Mesenchymal stem cell (in vitro differentiated cells and primary cell): ENCODE measurements around the gene IL1RAPL1.
A peak's percentile ranks its signal among the peaks of the same experiment; 100 is the strongest.

Experiments used
- DNase-seq: peaks from one replicate; pipeline ENCODE4 v3.0.0-alpha.2; 2013
- H2AFZ ChIP-seq: one replicate; pipeline ENCODE4 v1.6.1; 2013; ENCODE audit warnings: low read depth, mild to moderate bottlenecking, control low read depth, inconsistent platforms, low read length, moderate library complexity
- H2AK5ac ChIP-seq: 2 replicates; pipeline ENCODE4 v1.6.1; 2013; ENCODE audit warnings: low read length, moderate library complexity, mild to moderate bottlenecking, inconsistent platforms; ENCODE audit not compliant: severe bottlenecking
- H2BK120ac ChIP-seq: one replicate; pipeline ENCODE4 v1.6.1; 2013; ENCODE audit warnings: low read depth, mild to moderate bottlenecking, inconsistent platforms, low read length, moderate library complexity
- H2BK12ac ChIP-seq, 2 experiments: one replicate each; pipeline ENCODE4 v1.6.1; 2013; ENCODE audit warnings: inconsistent platforms in 2 of 2, low read length in 2 of 2, mild to moderate bottlenecking in 2 of 2, moderate library complexity in 2 of 2, control low read depth in 1 of 2
- H2BK15ac ChIP-seq: one replicate; pipeline ENCODE4 v1.6.1; 2013; ENCODE audit warnings: mild to moderate bottlenecking, low read depth, inconsistent platforms; ENCODE audit not compliant: poor library complexity, severe bottlenecking
- H2BK5ac ChIP-seq: 2 replicates; pipeline ENCODE4 v1.6.1; 2013; ENCODE audit warnings: low read depth, mild to moderate bottlenecking, low read length, control low read depth, inconsistent platforms; ENCODE audit not compliant: poor library complexity, severe bottlenecking
- H3K14ac ChIP-seq, 2 experiments: one replicate each; pipeline ENCODE4 v1.6.1; 2013; ENCODE audit warnings: inconsistent platforms in 2 of 2, low read length in 2 of 2, control low read depth in 1 of 2, mild to moderate bottlenecking in 1 of 2, moderate library complexity in 1 of 2
- H3K18ac ChIP-seq, 2 experiments: one replicate each; pipeline ENCODE4 v1.6.1; 2013; ENCODE audit warnings: inconsistent platforms in 2 of 2, low read length in 2 of 2, control low read depth in 1 of 2, low read depth in 1 of 2, mild to moderate bottlenecking in 1 of 2
- H3K23ac ChIP-seq, 2 experiments: one replicate each; pipeline ENCODE4 v1.6.1; 2013; ENCODE audit warnings: inconsistent platforms in 2 of 2, low read length in 2 of 2, mild to moderate bottlenecking in 2 of 2, moderate library complexity in 2 of 2, control low read depth in 1 of 2
- H3K27ac ChIP-seq: 2 replicates; pipeline ENCODE4 v1.5.1; 2013; ENCODE audit warnings: mild to moderate bottlenecking, moderate library complexity, low read length, control low read depth, inconsistent platforms; ENCODE audit not compliant: poor library complexity, severe bottlenecking
- H3K27me3 ChIP-seq, 2 experiments: 2 replicates each; pipeline versions ENCODE4 v1.6.1 to v1.7.0; 2013; ENCODE audit warnings: low read length in 2 of 2, mild to moderate bottlenecking in 2 of 2, moderate library complexity in 2 of 2, control low read depth in 1 of 2, inconsistent platforms in 1 of 2; ENCODE audit not compliant: control insufficient read depth in 1 of 2, insufficient read depth in 1 of 2
- H3K36me3 ChIP-seq, 2 experiments: 2 replicates each; pipeline versions ENCODE4 v1.6.1 to v1.7.0; 2013; ENCODE audit warnings: low read length in 2 of 2, control low read depth in 1 of 2, inconsistent platforms in 1 of 2, low read depth in 1 of 2, mild to moderate bottlenecking in 1 of 2; ENCODE audit not compliant: insufficient read depth in 2 of 2, control insufficient read depth in 1 of 2
- H3K4ac ChIP-seq, 2 experiments: one replicate each; pipeline ENCODE4 v1.6.1; 2013; ENCODE audit warnings: inconsistent platforms in 2 of 2, low read length in 2 of 2, mild to moderate bottlenecking in 2 of 2, moderate library complexity in 2 of 2, control low read depth in 1 of 2, low read depth in 1 of 2
- H3K4me1 ChIP-seq: 2 replicates; pipeline ENCODE4 v1.6.1; 2013; ENCODE audit warnings: low read depth, low read length, control low read depth; ENCODE audit not compliant: control insufficient read depth, insufficient read depth
- H3K4me2 ChIP-seq: 2 replicates; pipeline ENCODE4 v1.6.1; 2013; ENCODE audit warnings: low read length, mild to moderate bottlenecking, inconsistent platforms; ENCODE audit not compliant: poor library complexity, severe bottlenecking
- H3K4me3 ChIP-seq, 2 experiments: 2 replicates each; pipeline versions ENCODE4 v1.5.1 to v1.7.0; 2013; ENCODE audit warnings: low read length in 2 of 2, mild to moderate bottlenecking in 2 of 2, control low read depth in 1 of 2, low read depth in 1 of 2; ENCODE audit not compliant: insufficient read depth in 1 of 2
- H3K79me1 ChIP-seq: replicated peaks from 2 replicates; pipeline ENCODE4 v1.6.1; 2013; ENCODE audit warnings: mild to moderate bottlenecking, control low read depth, low read length, inconsistent platforms; ENCODE audit not compliant: poor library complexity, severe bottlenecking
- H3K9ac ChIP-seq: 2 replicates; pipeline ENCODE4 v1.7.0; 2013; ENCODE audit warnings: mild to moderate bottlenecking, low read length, moderate library complexity
- H3K9me3 ChIP-seq: 2 replicates; pipeline ENCODE4 v1.7.0; 2013; ENCODE audit warnings: mild to moderate bottlenecking, low read length; ENCODE audit not compliant: control insufficient read depth
- H4K8ac ChIP-seq: one replicate; pipeline ENCODE4 v1.6.1; 2013; ENCODE audit warnings: inconsistent platforms, mild to moderate bottlenecking, low read length, moderate library complexity
- H4K91ac ChIP-seq: one replicate; pipeline ENCODE4 v1.6.1; 2013; ENCODE audit warnings: mild to moderate bottlenecking, low read length, inconsistent platforms
- WGBS: methylation state at CpG from one replicate; pipeline ENCODE4 v1.1.7; 2013; ENCODE audit warnings: mixed read lengths; 5-methylcytosine and 5-hydroxymethylcytosine counted together

Gene IL1RAPL1

DNA sequence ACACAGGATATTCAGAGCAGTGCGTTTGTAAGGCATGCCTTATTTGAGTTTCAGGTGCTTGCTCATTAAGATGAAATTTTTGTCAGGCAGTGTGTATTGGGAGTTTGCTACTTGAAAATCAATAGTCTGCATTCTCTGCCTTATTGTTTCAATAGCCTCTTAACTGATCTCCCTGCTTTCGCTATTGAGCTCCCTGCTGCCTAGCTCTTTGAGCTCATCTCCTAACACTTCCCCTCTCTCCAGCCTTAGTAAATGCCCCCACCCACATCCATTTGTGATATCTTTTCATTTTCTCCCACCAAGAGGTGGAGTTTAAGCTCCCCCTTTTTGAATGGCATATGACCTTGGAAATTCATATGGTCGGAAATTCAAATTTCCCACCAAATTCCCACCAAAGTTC is 256.6 kb downstream of the IL1RAPL1 start:
- H2BK15ac ChIP-seq: no peak overlapping the region
- H3K4ac ChIP-seq: no peak overlapping the region
- H3K14ac ChIP-seq: no peak overlapping the region
- 35% methylated on average over 2 of the region's 3 CpGs for WGBS
- H3K36me3 ChIP-seq: no peaks in the 10 kb centered on the region
- H4K8ac ChIP-seq: no peak overlapping the region
- no peak overlapping the region for H2BK12ac ChIP-seq
- no peak overlapping the region for H3K23ac ChIP-seq
- H2BK120ac ChIP-seq: no peak overlapping the region
- H3K27ac ChIP-seq: no peak overlapping the region
- no peaks in the 10 kb centered on the region for H3K9me3 ChIP-seq
- H3K4me1 ChIP-seq: no peaks in the 10 kb centered on the region
- H4K91ac ChIP-seq: no peak overlapping the region
- peaks cover 0 to 3% of the 10 kb centered on the region in 2 experiments for H3K27me3 ChIP-seq
- H3K4me3 ChIP-seq: no peak overlapping the region
- no peak overlapping the region for H3K9ac ChIP-seq
- no peak overlapping the region for H2AFZ ChIP-seq
- no peaks in the 10 kb centered on the region for H3K79me1 ChIP-seq
- no peak for DNase-seq
- H3K4me2 ChIP-seq: no peak overlapping the region
- no peak overlapping the region for H3K18ac ChIP-seq
- H2BK5ac ChIP-seq: no peak overlapping the region
- no peak overlapping the region for H2AK5ac ChIP-seq

DNA sequence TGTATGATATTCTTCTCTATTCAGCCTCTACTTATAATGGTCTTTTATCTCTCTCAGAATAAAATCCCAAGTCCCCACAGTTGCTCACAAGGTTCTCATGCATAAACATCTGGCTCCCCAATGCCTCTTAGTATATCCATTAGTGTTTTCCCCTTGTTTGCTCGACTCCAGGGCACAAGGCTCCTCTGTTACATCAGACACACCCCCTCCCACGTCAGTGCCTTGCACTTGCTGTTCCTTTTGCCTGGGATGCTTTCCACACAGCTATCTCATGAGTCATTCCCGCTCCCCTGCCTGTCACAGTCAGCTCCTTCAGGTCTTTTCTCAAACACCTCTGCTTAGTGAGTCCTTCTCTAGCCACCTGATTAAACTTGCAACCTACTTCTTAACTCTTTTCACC is 260.2 kb downstream of the IL1RAPL1 start:
- no peak overlapping the region for H3K27ac ChIP-seq
- no peaks in the 10 kb centered on the region for H3K4me1 ChIP-seq
- WGBS: 18% methylated on average over 3 of the region's 3 CpGs
- H2BK12ac ChIP-seq: no peak overlapping the region
- H2AFZ ChIP-seq: no peak overlapping the region
- H3K79me1 ChIP-seq: no peaks in the 10 kb centered on the region
- H2BK15ac ChIP-seq: no peak overlapping the region
- H3K18ac ChIP-seq: no peak overlapping the region
- H3K9ac ChIP-seq: no peak overlapping the region
- H3K36me3 ChIP-seq: no peaks in the 10 kb centered on the region
- no peak overlapping the region for H3K14ac ChIP-seq
- no peak overlapping the region for H3K4me2 ChIP-seq
- no peak overlapping the region for H4K91ac ChIP-seq
- no peak overlapping the region for H3K4me3 ChIP-seq
- no peaks in the 10 kb centered on the region for H3K9me3 ChIP-seq
- peak; percentile 17 for DNase-seq
- no peak overlapping the region for H4K8ac ChIP-seq
- H2AK5ac ChIP-seq: no peak overlapping the region
- peaks cover 0 to 3% of the 10 kb centered on the region in 2 experiments for H3K27me3 ChIP-seq
- no peak overlapping the region for H2BK120ac ChIP-seq
- no peak overlapping the region for H3K23ac ChIP-seq
- H3K4ac ChIP-seq: no peak overlapping the region
- no peak overlapping the region for H2BK5ac ChIP-seq

DNA sequence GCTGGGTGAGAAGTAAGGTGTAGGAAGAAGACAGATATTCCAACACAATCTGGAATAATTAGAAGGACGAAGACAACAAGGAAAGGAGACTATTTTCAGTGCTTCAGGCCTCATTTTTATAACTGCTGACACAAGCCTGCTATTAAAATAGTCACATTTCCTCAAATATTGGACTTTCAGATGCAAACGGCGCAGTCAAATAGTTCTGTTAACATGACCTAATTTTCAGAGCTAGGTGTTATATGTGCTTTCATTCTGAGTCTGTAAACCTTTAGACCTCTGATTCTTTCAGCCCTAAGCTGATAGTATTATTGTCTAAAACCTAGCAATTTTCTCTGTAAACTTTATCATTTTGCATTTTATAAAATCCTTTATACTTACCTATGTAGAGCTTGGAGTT is 261.5 kb downstream of the IL1RAPL1 start:
- Histone ChIP-seq H3K9ac (no peak overlapping the region), H3K4me3 (no peak overlapping the region), H3K36me3 (no peaks in the 10 kb centered on the region), H2AFZ (no peak overlapping the region), H2BK12ac (no peak overlapping the region), H3K18ac (no peak overlapping the region), H2BK120ac (no peak overlapping the region), H3K9me3 (no peaks in the 10 kb centered on the region), H4K91ac (no peak overlapping the region), H3K14ac (no peak overlapping the region), H2BK5ac (no peak overlapping the region), H3K4me1 (no peaks in the 10 kb centered on the region), H4K8ac (no peak overlapping the region), H3K79me1 (no peaks in the 10 kb centered on the region), H3K4me2 (no peak overlapping the region), H2AK5ac (no peak overlapping the region), H3K4ac (no peak overlapping the region), H2BK15ac (no peak overlapping the region), H3K23ac (no peak overlapping the region), H3K27ac (no peak overlapping the region), H3K27me3 (peaks cover 0 to 3% of the 10 kb centered on the region in 2 experiments)
- WGBS: no CpG with 5 or more reads among the region's 3 CpGs
- no peak for DNase-seq

DNA sequence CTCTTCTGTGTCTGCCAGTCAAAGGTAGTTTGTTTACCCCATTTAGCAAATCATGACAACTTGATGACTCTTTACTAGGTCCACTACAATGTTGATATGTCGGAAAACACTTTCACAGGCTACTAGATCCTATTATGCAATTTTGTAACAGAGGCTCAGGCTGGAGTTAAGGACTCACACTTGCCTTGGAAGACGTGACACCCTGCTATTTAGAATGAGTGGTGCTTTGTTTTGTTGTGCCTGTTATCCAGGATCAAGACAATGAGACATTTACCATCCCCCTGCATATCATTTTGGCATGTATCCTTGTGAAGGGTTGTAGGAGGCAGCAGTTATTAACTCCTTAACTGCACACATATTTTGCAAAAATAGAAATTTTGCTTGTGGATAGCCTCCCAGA is 263.7 kb downstream of the IL1RAPL1 start:
- H3K18ac ChIP-seq: no peak overlapping the region
- no peak overlapping the region for H2AFZ ChIP-seq
- H2BK120ac ChIP-seq: no peak overlapping the region
- H3K4ac ChIP-seq: no peak overlapping the region
- no peak overlapping the region for H3K4me3 ChIP-seq
- no peak overlapping the region for H3K14ac ChIP-seq
- no peaks in the 10 kb centered on the region for H3K36me3 ChIP-seq
- H3K23ac ChIP-seq: no peak overlapping the region
- no peak overlapping the region for H3K27ac ChIP-seq
- DNase-seq: no peak
- H3K27me3 ChIP-seq: peaks cover 0 to 1% of the 10 kb centered on the region in 2 experiments
- no peak overlapping the region for H2BK5ac ChIP-seq
- WGBS: no CpG with 5 or more reads among the region's 2 CpGs
- no peak overlapping the region for H3K9ac ChIP-seq
- no peak overlapping the region for H3K4me2 ChIP-seq
- H3K9me3 ChIP-seq: no peaks in the 10 kb centered on the region
- H2AK5ac ChIP-seq: no peak overlapping the region
- no peak overlapping the region for H2BK12ac ChIP-seq
- no peaks in the 10 kb centered on the region for H3K79me1 ChIP-seq
- no peak overlapping the region for H4K91ac ChIP-seq
- no peaks in the 10 kb centered on the region for H3K4me1 ChIP-seq
- H4K8ac ChIP-seq: no peak overlapping the region
- no peak overlapping the region for H2BK15ac ChIP-seq
